ENCODE data around the gene ITLN1.
"Not testable (repeated sequence)": the region's sequence is repeated elsewhere in the genome, so short reads cannot be mapped to it uniquely, and the experiment has no call there.

GRCh38 chr1:160900683-160901082 lies 15.7 kb upstream of the ITLN1 start:
- TF ChIP-seq POLR2A (IDR thresholded peaks at IDR 0.05) = not testable (repeated sequence)
- TF ChIP-seq, protein P1, sequence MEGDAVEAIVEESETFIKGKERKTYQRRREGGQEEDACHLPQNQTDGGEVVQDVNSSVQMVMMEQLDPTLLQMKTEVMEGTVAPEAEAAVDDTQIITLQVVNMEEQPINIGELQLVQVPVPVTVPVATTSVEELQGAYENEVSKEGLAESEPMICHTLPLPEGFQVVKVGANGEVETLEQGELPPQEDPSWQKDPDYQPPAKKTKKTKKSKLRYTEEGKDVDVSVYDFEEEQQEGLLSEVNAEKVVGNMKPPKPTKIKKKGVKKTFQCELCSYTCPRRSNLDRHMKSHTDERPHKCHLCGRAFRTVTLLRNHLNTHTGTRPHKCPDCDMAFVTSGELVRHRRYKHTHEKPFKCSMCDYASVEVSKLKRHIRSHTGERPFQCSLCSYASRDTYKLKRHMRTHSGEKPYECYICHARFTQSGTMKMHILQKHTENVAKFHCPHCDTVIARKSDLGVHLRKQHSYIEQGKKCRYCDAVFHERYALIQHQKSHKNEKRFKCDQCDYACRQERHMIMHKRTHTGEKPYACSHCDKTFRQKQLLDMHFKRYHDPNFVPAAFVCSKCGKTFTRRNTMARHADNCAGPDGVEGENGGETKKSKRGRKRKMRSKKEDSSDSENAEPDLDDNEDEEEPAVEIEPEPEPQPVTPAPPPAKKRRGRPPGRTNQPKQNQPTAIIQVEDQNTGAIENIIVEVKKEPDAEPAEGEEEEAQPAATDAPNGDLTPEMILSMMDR (IDR thresholded peaks at IDR 0.05) = not testable (repeated sequence)

All from ovary (tissue), 3 donors.